ENCODE results near the gene C11orf24.

C11orf24 gene

GRCh38 chr11:68242616-68243015 lies 29.2 kb downstream of the C11orf24 start:
- no peak for DNase-seq

DNA sequence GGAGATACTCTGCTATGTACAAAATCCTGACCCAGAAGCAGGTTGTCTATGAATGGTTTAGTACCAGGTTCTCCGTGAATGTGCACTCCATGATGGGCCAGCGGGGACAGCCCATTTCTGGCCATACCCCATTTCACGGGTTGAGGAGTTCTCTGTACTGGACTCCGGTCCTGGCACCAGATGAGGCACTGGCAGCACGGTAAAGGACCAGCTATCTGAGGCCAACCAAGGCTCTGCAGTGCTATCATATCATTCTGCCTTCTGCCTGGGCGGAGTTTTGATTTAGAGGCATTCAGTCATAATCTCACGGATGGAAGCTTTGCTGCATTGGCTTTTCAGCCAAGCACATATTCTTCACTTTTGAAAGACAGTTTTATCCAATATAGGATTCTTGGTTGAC lies 40.2 kb downstream of the C11orf24 start:
- DNase-seq: no peak

- DNase-seq: no peak
Measured at GRCh38 chr11:68229601-68230000, 42.2 kb downstream of the C11orf24 start.

GRCh38 chr11:68226421-68226820 lies 45.4 kb downstream of the C11orf24 start:
- DNase-seq: no peak

GRCh38 chr11:68224606-68225005 lies 47.2 kb downstream of the C11orf24 start:
- no peak for DNase-seq

- no peak for DNase-seq
Measured at GRCh38 chr11:68223275-68223674, 48.5 kb downstream of the C11orf24 start.

DNA sequence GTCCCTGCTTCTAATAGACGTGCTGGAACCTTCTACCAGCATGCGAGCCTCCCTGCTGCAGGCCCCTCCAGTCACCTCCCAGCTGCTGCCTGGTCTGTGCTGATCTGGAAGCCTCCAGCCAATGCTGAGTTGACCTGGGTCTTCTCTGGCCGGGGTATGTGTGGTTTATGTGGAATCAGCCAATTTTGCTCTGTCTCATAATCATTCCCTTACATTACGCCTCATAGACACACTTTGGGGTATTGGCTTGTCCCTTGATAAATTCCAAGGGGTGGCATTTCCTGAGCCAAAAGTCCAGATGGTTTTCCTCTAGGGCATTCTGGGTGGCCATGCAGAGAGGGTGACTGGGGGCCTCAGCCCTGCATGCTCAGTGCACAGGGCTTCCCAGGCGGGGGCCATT lies 50.4 kb downstream of the C11orf24 start:
- no peak for DNase-seq

GRCh38 chr11:68216171-68216938 lies 55.4 kb downstream of the C11orf24 start:
- DNase-seq: no peak

DNA sequence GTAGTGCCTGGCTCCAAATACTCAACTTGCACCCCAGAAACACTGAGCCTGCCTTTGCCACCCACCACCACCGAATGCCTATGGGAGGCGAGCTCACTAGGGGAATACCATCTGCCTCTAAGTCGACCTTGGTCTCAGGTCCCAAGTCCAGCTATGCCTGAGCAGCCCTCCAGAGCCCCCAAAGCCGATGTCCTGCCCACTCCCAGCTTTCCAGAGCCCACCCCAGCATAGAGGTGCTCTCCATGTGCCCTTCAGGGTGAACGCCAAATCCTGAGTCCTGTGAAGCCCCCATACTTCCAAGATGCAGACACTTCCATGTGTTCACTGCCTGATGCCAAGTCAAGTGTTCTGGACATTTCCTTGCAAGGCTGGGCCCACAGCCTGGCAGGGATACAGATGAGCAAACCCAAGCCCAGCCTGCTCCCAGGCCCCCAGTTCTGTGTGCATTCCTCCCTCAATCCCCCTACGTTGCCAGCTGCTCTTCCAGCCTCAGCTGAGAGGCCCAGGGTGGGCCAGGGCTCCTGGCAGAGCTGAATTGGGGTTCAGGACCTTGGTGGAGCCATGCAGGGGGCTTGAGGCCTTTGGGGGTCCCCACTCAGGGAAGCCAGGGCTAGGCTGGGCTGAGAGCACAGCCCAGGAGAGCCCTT lies 56.1 kb downstream of the C11orf24 start:
- no peak for DNase-seq

- DNase-seq: no peak
Measured at GRCh38 chr11:68215087-68215445, 56.7 kb downstream of the C11orf24 start.

GRCh38 chr11:68214173-68215086 lies 57.3 kb downstream of the C11orf24 start:
- DNase-seq: no peak

DNA sequence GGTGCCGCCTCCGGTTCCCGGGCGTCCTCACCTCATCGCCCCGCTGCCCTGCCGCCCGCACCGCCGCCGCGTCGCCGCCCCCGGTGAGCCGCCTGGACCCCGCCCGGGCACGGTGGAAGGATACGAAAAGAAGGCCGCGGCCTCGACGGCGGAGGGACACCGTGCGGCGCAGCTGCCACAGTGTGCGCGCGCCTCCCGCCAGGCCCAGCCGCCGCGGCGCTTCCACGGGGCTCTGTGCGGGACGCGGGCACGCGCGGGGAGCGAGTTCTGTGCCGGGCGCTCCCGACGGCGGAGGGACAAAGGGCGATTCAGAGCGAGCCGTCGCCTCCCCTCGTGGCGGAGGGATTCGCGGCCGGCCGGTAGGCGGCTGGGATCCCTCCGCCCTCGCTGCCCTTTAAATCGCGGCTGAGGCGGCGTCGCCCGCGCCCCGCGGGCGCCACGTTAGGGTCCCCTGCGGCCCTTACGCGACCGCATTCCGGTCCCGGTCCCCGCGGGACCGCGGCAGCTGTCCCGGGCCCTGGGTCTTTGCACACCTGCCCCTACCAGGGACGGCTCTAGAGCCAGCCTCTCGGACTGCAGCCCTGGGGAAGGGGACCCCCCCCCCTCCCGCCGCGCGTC lies 58.1 kb downstream of the C11orf24 start:
- DNase-seq: peak; percentile 58

GRCh38 chr11:68213135-68213515 lies 58.6 kb downstream of the C11orf24 start, which contains the start of gene KMT5B:
TSS of gene KMT5B (minus strand) at chr11:68213296. CDS start at chr11:68190076, 23,220 bp downstream.
- DNase-seq: no peak

DNA sequence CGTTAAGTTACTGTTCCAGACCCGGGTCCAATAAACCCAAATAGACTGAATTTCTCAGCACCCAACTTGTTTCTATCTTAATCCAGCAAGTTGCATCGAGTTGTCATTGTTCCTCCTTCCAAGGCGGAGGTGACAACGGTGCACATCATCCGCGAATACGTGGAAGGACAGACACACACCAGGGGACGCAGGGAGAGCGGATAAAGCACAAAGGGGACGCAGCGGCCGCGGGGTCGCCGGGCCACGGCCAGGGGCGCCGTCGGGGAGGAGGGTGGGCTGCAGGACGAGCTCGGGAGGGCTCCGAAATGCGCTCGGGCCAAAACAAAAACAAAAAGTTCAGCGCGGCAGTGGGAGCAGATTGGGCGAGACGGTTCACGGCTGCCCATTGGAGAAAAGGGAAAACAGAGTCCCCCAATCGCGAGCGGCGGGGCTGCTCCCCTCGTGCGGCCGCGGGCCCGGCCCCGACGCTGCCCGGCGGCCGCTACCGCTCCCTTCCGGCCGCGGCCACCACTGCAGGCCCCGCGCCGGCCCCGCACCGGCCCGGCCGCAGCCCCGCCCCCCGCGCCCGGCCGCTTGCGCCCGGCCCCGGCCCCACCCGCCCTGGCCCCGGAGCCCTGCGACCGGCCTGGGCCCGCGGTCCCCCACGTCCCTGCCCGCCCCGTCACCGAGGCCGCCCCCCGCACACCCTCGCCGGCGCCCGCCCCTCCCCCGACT lies 59.2 kb downstream of the C11orf24 start:
- DNase-seq: peak; percentile 22

GRCh38 chr11:68211546-68211945 lies 60.2 kb downstream of the C11orf24 start:
- DNase-seq: no peak
